Measurements from ENCODE around the gene SUGCT. TPM values are rescaled to one million over a fixed set of nuclear protein-coding genes. Genes with fewer than 3 reads are reported as not detected.
A peak's percentile ranks its signal among the peaks of the same experiment; 100 is the strongest.

Gene SUGCT
- total RNA-seq, 1 experiment from 2014 or later, result 6.6 TPM

DNA sequence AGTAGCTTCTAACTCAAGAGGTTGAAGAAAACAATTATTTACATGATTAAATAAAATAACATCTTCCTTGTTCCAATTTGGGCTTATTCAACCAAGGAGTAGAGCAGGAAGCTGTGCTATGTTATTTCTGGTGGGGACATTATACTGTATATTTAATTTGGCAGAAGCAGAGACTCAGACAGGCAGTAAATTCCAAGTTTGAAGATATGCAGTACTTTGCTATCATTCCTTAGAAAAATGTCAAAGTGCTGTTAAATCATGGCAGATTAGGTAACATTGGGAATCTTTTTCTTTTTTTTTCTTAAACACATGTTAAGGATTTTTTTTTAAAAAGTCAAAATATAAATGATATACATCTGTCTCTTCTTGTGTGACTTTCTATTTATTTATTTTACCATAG, 190.1 kb downstream of the SUGCT start:
- no peak for DNase-seq (ENCODE audit: low read depth)

DNA sequence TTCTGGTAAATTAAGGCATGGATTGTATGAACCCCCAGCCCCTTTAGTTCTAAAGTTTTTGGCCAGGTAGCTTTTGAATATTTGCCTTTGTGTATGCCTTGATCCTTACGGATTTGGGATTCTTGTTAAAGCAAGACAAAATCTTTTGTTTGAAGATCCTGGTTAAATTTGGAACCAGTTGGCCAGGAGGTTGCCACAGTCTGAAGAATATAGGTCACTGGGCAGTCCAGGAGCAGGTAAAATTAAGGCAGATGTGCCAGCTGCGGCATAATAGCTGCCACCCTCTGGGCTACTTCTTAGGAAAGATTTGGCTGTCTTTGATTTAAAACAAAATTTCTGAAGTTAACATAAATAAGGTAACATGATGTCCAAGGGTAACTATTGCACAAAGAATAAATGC, 192.3 kb downstream of the SUGCT start:
- DNase-seq (ENCODE audit: low read depth), result no peak

DNA sequence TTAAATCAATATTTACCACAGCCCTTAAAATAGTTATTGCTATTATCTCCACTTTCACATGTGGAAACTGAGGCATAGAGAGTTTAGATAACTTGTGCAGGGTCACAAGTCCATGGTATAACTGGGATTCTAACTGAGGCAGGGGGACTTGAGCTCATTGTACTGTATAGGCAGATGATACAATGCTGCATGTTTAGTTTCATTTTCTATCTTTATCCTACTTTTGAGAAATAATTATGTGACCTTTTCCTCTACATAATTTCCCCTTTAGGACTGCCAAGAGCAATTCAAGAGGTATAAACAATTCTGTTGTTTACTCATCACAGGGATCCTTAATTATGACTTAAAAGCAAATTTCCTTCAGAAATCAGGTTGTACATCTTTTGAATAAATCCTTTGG, 193.1 kb downstream of the SUGCT start:
- DNase-seq (ENCODE audit: low read depth), result no peak

DNA sequence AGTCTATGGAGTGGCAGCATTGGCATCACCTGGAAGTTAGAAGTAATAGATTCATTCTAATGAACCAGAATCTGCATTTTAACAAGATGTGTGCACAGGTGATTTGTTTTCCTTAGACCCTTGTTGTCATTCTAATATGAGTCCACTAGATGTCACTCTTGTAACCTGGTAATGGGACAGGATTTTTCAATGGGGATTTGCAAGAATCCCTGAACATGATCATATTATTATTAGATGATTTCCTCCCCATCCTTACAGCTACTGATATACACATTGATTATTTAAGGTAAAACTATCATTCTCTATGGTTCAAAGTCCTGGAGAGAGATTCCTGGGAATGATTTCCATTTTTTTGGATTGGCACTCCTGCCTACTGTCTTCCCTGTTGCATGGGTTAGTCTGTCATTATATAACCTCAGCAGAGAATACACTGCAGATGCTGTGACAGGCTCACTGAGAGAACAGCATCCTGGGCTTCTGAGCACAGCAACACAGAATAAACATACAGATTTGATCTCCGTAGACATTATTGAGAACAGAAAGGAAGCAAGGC, 194.9 kb downstream of the SUGCT start:
- DNase-seq (ENCODE audit: low read depth), result peak; percentile 42

DNA sequence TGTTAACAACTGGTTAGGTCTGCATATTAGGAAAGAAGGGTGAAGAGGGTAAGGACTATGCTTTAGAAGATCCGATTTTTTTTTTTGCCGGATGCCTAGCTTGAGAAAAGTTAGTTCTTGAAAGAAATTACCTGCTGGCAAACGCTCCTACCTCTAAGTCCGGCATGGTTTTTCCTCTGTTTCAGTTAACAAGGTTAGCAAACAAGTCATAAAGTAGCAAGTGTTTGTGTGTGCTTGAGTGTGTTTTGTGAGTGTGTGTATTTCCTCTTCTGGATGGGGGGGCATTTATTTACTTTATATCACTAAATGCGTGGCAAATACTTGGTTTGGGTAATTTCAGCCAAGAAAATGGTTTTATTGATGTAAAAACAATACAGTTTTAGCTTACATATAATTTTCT, 195.6 kb downstream of the SUGCT start:
- DNase-seq (ENCODE audit: low read depth), result no peak

DNA sequence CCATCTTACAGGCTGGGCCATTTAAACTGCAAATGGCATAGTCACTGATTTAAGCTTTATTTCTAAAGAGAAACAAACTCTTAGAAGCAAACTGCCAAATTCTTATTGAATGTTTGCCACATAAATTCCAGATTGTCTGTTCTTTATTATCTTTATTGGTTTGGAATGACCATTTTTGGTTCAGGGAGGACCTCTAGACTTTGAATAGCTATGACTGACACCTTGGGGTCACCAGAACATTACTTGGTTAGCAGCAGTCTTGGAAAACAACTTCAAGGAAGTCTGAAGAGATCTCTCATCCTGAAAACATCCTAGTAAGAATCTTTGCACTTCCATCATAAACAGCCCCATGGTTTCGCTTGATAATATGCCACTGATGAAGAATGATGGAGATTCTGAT, 197.1 kb downstream of the SUGCT start:
- DNase-seq (ENCODE audit: low read depth), result no peak

DNA sequence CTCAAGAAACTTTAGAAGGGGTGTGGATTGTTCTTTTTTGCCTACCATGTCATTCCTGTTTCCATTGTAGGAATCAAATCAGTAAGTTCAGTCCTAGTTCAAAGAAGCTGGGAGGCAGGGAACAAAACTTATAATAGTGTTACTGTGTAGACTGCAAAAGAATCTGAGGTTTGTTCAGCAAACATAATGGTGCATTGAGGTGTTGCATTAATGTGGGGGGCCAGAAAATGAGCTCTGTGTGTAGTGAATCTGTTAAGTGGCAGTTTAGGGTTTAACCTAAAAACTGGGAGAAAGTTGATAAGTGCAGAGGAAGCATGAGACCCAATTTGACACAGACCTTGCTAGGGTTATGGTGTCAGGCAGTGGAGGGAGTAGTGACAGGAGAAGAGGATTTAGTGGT, 197.7 kb downstream of the SUGCT start:
- no peak for DNase-seq (ENCODE audit: low read depth)

DNA sequence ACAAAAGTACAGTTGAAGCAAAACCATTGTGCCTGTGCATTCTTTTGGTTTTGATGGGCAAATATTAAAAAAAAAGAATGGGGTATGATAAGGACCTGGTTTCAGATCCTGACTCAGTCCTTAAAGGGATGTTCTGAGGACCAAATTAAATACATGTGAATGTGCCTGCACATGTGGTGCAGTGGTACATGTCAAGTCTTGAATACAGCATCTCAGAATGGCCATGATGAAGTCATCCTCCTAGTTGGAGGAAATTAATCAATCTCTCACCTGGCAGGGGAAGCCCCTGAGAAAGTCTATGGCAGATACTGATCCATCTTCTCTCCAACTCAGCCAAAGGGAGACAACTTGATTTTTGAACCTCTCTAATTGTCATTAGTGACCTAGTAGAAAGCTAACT, 207.0 kb downstream of the SUGCT start:
- DNase-seq (ENCODE audit: low read depth), result no peak

DNA sequence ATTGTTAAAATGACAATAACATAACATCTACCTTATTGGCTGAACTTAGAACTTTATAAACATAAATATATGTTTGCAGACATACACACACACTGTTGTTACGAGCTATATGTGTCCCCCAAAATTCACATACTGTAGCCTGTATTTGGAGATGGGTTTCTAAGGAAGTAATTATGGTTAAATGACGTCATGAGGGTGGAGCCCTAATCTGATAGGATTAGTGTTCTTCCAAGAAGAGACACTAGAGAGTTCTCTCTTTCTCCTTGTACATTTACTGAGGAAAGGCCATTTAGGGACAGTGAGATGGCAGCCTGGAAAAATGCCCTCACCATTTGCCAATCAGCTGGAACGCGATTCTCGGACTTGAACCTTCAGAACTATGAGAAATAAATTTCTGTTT, 211.7 kb downstream of the SUGCT start:
- DNase-seq (ENCODE audit: low read depth), result no peak

DNA sequence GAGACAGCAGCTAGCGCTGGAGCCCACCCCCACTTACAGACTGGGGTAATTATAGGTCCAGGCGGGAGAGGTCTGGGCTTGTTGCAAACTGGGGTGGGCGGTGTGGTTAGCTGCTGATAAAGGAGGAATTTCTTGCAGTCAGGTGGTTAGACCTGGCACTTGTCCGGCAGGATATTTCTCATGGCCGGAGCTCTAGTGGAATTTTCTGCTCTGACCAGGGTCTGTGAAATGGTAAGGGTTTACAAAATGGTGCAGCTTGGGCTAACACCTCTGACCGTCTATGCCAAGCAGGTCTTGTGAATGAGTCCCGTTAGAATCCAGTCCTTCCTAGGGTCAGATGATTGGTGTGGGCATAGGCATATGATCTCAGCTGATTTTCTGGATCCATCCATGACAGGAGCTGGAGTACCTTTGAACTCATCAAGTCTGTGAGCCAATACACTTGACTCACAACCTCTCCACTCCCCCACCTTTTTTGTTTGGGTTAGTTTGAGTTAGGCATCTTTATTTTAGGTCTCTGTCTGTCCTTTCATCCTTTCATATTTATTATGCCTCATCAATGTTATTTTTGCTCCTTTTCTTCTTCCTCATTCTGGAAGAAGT, 213.4 kb downstream of the SUGCT start:
- DNase-seq (ENCODE audit: low read depth), result no peak

DNA sequence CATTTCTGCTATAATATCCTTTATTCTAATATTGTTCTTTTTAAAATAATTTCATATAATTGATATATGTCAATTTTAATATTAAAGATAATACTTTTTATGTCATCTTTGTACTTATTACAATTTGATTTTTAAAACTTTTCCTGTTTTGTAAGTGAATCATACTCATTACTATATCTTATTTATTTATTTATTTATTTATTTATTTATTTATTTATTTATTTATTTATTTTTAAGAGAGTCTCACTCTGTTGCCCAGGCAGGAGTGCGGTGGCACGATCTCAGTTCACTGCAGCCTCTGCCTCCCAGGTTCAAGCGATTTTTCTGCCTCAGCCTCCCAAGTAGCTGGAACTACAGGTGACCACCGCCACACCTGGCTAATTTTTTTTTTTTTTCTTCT, 215.3 kb downstream of the SUGCT start:
- DNase-seq (ENCODE audit: low read depth), result no peak

DNA sequence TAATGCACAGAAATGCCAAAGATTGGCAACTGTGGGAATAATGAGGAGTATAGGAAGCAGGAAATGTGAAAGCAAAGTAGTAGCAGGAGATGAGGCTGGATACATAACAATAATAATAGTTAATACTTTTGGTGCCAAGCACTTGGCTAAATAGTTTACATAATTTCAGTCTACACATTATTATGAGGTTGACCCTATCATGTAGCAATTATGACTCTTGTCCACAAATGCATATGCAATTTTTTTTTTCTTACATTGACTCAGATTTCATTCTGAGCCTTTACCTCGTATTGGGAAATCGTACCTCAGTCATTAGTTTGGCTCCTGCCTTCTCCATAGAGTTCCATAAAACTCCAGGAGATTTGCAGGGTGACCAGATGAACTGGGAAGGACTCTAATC, 219.9 kb downstream of the SUGCT start:
- no peak for DNase-seq (ENCODE audit: low read depth)

DNA sequence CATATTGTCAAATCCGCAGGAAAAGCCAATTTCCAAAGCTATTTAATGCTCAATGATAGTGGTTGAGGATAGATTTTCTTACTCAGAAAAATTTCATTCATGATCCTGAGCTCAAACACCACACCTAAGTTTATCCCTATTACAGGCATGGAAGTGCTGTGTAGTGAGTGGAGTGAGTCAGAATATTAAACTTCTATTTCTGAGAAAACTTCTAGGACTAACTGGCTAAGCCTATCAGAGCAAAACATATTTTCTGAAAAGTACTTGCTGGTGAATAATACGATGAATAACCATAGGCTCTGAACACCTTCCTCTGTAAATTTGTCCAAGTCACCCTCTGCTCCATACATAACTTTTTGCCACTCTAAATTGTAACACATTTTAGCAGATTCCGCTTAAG, 221.5 kb downstream of the SUGCT start:
- no peak for DNase-seq (ENCODE audit: low read depth)

DNA sequence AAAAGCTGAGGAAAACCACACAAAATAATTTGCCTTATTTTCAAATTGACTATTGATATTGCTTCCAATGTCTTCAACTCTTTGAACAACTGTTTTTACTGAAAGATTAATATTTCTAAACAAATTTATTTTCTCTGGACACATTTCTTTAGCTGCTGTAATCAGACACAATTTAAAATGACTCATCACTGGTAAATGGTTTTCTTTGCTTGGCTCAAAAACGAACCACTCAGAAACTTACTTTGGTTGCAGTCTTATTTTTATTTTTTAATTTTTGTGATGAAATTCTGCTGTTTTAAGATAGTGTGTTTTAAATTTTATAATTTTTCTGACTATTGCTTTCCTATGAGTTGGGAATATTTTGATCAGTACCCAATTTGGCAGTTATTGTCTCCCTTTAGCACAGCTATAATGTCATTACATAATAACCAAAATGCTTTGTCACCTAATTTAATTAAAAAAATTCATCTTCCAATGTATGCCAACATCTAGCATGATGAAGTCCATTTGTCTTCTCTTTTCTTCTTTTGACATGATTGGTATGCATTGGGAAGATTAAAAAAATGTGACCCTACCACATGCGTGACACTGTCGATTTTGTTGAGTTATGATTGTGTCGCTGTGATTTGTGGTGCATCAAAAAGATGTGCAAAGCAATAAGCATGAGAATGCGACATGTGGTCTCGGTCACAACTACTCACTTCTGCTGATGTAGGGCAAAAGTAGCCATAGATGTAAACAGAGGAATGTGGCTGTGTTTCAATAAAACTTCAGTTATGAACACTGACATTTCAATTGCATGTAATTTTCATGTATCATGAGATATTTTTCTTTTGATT, 222.3 kb downstream of the SUGCT start:
- no peak for DNase-seq (ENCODE audit: low read depth)

DNA sequence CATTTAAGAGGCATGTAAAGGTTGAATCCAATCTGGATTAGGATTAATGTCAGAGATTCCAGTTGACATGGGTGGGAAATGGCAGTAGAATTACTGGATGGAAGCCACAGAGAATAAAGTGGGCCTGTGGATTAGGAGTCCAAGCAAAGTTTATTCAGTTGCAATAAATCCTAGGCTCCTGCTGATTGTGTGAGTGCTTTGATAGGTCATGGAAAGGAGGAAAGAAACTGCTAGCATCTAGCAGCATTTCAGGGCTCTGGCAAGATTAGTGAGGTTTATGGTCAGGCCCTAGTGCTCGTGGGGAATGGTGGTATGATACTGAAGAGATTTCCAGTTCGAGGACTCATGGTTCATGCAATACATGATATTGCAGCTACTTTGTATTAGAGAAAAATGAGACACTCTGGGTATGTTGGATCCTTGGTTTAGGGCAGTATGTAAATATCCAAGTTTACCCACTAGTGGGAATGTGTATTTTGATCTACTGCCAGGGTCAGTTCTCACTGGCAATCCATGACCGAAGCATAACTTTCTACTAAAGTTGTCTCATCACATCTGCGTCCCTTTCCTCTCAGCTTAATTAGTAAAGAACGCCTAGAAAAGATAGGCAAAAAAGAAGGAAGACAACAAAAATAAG, 235.0 kb downstream of the SUGCT start:
- no peak for DNase-seq (ENCODE audit: low read depth)

DNA sequence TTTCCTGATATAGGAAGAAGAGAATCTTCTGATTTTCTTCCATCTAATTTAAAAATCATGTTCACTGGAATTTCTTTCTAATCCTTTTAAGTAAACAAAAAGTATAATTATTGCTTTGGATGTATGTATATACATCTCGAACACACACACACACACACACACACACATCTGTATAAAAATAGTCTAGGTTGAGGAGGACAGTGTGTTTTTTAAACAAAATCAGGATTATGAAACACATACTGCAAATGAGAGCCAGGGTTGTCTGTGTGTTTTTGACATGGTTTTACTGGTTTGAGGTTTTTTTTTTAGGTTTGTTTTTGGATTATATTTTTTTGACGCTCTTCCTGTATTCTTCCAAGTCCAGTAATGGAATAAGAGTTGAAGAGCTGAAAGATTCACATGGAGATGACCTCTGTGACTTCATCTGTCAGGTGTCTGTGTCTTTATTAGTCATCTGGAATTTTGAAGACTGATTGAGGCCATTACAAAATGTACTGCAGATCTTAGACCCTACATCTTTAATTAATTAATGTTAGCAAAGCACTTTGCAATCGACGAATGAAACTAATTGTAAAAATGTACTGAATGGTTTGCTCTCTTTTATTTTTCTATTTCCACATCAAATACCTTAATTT, 237.1 kb downstream of the SUGCT start:
- DNase-seq (ENCODE audit: low read depth), result no peak

DNA sequence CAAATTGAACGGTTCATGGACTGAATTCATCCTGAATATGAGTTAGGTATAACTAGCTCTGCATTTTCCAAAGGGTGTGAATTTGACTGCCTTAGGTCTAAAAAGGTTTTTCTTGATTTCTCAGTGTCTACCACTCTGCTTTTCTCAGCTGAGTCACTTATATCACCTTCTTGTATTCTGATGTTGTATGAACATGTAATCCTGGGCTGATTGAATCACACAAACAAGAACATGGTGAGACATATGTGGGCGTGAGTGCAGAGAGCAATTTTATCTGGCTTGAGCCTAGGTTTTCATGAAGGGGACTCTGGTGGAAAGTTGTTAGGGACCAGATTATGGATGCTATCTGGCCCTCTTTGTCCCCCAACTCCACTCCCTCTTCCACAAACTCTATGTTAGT, 239.8 kb downstream of the SUGCT start:
- DNase-seq (ENCODE audit: low read depth), result no peak

DNA sequence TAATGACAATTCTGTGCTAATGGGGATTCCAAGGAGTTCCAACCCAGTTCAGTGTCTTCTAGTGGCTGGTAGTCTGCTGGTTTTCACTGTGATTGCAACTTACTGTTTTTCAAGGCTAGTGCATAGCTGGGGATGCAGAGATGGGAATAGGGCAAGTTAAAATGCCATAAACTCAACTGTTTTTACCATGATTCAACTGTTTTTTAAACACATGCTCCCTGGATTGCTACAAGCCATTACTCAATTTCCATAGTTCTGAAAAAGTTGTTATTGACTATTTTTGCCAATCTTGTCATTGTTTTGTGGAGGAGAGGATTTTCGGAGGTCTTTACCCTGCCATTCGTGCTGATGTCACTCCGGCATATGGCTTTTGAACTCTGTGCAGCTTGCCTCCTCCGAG, 245.3 kb downstream of the SUGCT start:
- DNase-seq (ENCODE audit: low read depth), result no peak

DNA sequence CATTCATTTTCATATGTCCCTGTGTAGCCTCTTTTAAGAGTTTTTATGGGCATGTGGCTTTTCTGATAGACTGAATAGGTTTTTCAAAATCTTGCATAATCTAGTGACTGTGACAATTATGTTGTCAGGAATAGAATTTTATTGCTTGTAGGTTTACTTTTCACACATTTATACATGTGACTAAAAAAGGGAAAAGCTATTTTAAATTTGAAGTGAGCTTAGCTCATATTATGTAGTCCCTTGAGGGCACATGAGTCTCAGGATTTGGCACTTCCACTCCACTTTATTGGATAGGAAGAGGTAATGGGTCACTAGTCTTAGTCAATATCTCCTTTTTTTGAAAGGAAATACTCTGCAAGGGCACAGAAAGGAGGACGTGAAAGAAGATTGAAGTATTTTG, 247.3 kb downstream of the SUGCT start:
- no peak for DNase-seq (ENCODE audit: low read depth)

DNA sequence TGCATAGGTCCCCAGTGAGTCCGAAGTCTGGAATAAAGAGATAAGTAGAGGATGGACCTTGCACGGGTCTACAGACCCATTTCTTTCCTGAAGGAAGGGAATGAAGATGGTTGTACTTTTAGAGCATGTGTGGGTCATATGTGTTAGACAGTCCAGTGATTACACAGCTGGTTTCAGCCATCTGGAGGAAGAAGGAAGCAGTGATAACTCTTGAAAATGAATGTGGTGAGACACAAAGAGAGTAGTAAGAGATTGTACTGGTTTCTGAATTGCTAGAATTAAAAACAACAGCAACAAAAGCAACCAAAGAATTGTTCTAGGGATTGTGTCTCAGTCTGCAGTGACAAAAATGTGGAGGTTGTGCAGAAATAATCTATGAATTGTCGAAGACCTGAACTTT, 258.9 kb downstream of the SUGCT start:
- DNase-seq (ENCODE audit: low read depth), result no peak

DNA sequence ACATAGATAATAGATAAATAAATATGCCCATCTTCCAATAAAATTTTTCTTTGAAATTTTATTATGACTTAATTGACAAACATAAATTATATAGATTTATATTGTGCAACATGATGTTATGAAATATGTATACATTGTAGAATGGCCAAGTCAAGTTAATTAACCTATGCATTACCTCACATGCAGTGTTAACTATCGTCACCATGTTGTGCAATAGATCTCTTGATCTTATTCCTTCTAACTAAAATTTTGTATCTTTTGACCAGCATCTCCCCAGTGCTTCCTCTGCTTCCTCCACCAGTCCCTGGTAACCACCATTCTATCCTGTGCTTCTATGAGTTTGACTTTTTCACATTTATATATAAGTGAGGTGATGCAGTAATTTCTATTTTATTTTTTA, 259.6 kb downstream of the SUGCT start:
- DNase-seq (ENCODE audit: low read depth), result no peak

DNA sequence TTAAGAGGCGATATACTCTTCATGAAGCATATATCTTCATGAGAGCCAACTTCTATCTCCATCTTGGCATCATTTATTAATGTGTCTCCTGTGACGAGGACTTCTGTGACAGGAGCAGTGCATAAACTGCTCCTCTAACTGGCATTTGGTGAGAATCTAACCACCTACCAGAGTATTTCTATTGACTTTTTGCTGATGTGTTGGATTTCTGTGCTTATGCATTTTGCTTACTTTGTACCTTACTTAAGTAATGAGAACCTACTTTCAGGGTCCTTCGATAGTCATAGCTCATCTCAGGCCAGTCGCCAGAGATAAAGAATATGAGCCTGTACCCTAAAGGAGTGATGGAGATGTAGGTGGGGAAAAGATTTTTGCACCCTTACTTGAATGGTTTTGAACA, 265.7 kb downstream of the SUGCT start:
- DNase-seq (ENCODE audit: low read depth), result no peak
